CD4-positive, CD25-positive, alpha-beta regulatory T cell (primary cell): ENCODE measurements around the gene PPP1R14C. TPM values are rescaled to one million over a fixed set of nuclear protein-coding genes. Genes with fewer than 3 reads are reported as not detected.

ENCODE experiments used
- ATAC-seq, 2 donors: fragments of 150-1000 bp; cut with Tn5 transposase; one replicate each; pipeline ENCODE4 v1.10.0; 2021; ENCODE audit warnings: low read depth in 2 of 2, moderate number of reproducible peaks in 2 of 2, moderate library complexity in 1 of 2
- DNase-seq, 3 donors: peaks; one replicate each; pipeline versions ENCODE4 v3.0.0 to v3.0.0-alpha.2; 2012 to 2022; ENCODE audit warnings: mixed read lengths in 1 of 3
- H3K27ac ChIP-seq: one replicate; pipeline ENCODE4 v1.7.0; 2013; ENCODE audit warnings: mild to moderate bottlenecking, low read length; ENCODE audit not compliant: insufficient read depth, poor library complexity, severe bottlenecking
- H3K27me3 ChIP-seq: one replicate; pipeline ENCODE4 v1.7.0; 2013; ENCODE audit warnings: low read length; ENCODE audit not compliant: control insufficient read depth, insufficient read depth
- H3K36me3 ChIP-seq: one replicate; pipeline ENCODE4 v1.7.0; 2013; ENCODE audit warnings: mild to moderate bottlenecking, low read length, moderate library complexity; ENCODE audit not compliant: control insufficient read depth, insufficient read depth
- H3K4me1 ChIP-seq: 2 replicates; pipeline ENCODE4 v1.7.0; 2013; ENCODE audit warnings: mild to moderate bottlenecking, low read length; ENCODE audit not compliant: insufficient read depth, control insufficient read depth, poor library complexity, severe bottlenecking
- H3K4me3 ChIP-seq: one replicate; pipeline ENCODE4 v1.7.0; 2013; ENCODE audit warnings: low read depth, mild to moderate bottlenecking, low read length, moderate library complexity
- H3K9me3 ChIP-seq, 2 experiments: 1 replicate in 1 of 2; 2 replicates in 1 of 2; pipeline ENCODE4 v1.7.0; 2013; ENCODE audit warnings: low read length in 2 of 2, mild to moderate bottlenecking in 1 of 2, moderate library complexity in 1 of 2; ENCODE audit not compliant: control insufficient read depth in 2 of 2
- H3K27ac Mint-ChIP-seq, 3 donors: one replicate each; pipeline ENCODE4 v1.8.0; 2020 to 2022; ENCODE audit warnings: mild to moderate bottlenecking in 3 of 3, mixed read lengths in 3 of 3, moderate library complexity in 2 of 3
- H3K27me3 Mint-ChIP-seq: one replicate; pipeline ENCODE4 v1.8.0; 2022; ENCODE audit warnings: mild to moderate bottlenecking, mixed read lengths
- H3K36me3 Mint-ChIP-seq: one replicate; pipeline ENCODE4 v1.8.0; 2020; ENCODE audit warnings: mixed read lengths
- H3K4me1 Mint-ChIP-seq, 4 donors: one replicate each; pipeline ENCODE4 v1.8.0; 2020 to 2022; ENCODE audit warnings: mixed read lengths in 4 of 4, mild to moderate bottlenecking in 1 of 4
- H3K4me3 Mint-ChIP-seq, 4 donors: one replicate each; pipeline ENCODE4 v1.8.0; 2020 to 2022; ENCODE audit warnings: mild to moderate bottlenecking in 4 of 4, mixed read lengths in 4 of 4, moderate library complexity in 3 of 4
- H3K9me3 Mint-ChIP-seq, 7 donors: one replicate each; pipeline ENCODE4 v1.8.0; 2020 to 2022; ENCODE audit warnings: mixed read lengths in 7 of 7, mild to moderate bottlenecking in 3 of 7, moderate library complexity in 2 of 7
- polyA plus RNA-seq, 4 donors: library from polyadenylated mRNA; unstranded; fragments of 300-500 nt; fragmentation: Illumina TruSeq; gene quantifications; one replicate each; pipeline ENCODE4 v1.2.3, GENCODE V29; 2021
- total RNA-seq: library from RNA; stranded (reverse); gene quantifications from one replicate; pipeline ENCODE4 v1.2.3, GENCODE V29; 2022

PPP1R14C gene
- total and polyA plus RNA-seq, 5 donors from 2014 or later: not detected

GRCh38 chr6:150112233-150112632 is 30.6 kb upstream of the PPP1R14C start:
- peaks cover 0 to 2% (median 0%) of the 10 kb centered on the region in 7 donors for H3K9me3 Mint-ChIP-seq
- ATAC-seq (no peak), DNase-seq (no peak)
- Histone ChIP-seq H3K27me3 (no peaks in the 10 kb centered on the region), H3K36me3 (no peaks in the 10 kb centered on the region), H3K9me3 (no peaks in the 10 kb centered on the region), H3K4me1 (no peaks in the 10 kb centered on the region), H3K4me3 (no peak overlapping the region), H3K27ac (no peak overlapping the region)
- no peak overlapping the region for H3K4me3 Mint-ChIP-seq
- H3K27ac Mint-ChIP-seq: no peak overlapping the region
- peaks cover 4% of the 10 kb centered on the region for H3K27me3 Mint-ChIP-seq
- H3K36me3 Mint-ChIP-seq: no peaks in the 10 kb centered on the region
- H3K4me1 Mint-ChIP-seq: no peaks in the 10 kb centered on the region

GRCh38 chr6:150115769-150116168 is 27.1 kb upstream of the PPP1R14C start:
- no peaks in the 10 kb centered on the region for H3K9me3 ChIP-seq
- DNase-seq: no peak
- H3K4me3 Mint-ChIP-seq: no peak overlapping the region
- H3K27ac ChIP-seq: no peak overlapping the region
- ATAC-seq: no peak
- H3K4me3 ChIP-seq: no peak overlapping the region
- no peaks in the 10 kb centered on the region for H3K4me1 ChIP-seq
- no peak overlapping the region for H3K27ac Mint-ChIP-seq
- peaks cover 0 to 2% (median 0%) of the 10 kb centered on the region in 7 donors for H3K9me3 Mint-ChIP-seq
- peaks cover 3% of the 10 kb centered on the region for H3K27me3 ChIP-seq
- no peaks in the 10 kb centered on the region for H3K36me3 Mint-ChIP-seq
- H3K27me3 Mint-ChIP-seq: peaks cover 20% of the 10 kb centered on the region
- no peaks in the 10 kb centered on the region for H3K4me1 Mint-ChIP-seq
- no peaks in the 10 kb centered on the region for H3K36me3 ChIP-seq

- Histone ChIP-seq H3K27ac (no peak overlapping the region), H3K27me3 (peaks cover 3% of the 10 kb centered on the region), H3K9me3 (no peaks in the 10 kb centered on the region), H3K4me1 (no peaks in the 10 kb centered on the region), H3K4me3 (no peak overlapping the region), H3K36me3 (no peaks in the 10 kb centered on the region)
- Mint-ChIP-seq H3K36me3 (no peaks in the 10 kb centered on the region), H3K4me1 (no peaks in the 10 kb centered on the region), H3K27me3 (peaks cover 20% of the 10 kb centered on the region), H3K9me3 (peaks cover 0 to 2% (median 0%) of the 10 kb centered on the region in 7 donors), H3K4me3 (no peak overlapping the region), H3K27ac (no peak overlapping the region)
- DNase-seq (no peak), ATAC-seq (no peak)
Measured at GRCh38 chr6:150116200-150116800, 26.5 kb upstream of the PPP1R14C start.

- H3K9me3 Mint-ChIP-seq: peaks cover 0 to 2% (median 0%) of the 10 kb centered on the region in 7 donors
- no peak overlapping the region for H3K4me3 ChIP-seq
- DNase-seq: no peak
- peaks cover 22% of the 10 kb centered on the region for H3K27me3 Mint-ChIP-seq
- no peaks in the 10 kb centered on the region for H3K36me3 ChIP-seq
- H3K4me1 Mint-ChIP-seq: no peaks in the 10 kb centered on the region
- no peaks in the 10 kb centered on the region for H3K36me3 Mint-ChIP-seq
- no peak for ATAC-seq
- H3K4me1 ChIP-seq: no peaks in the 10 kb centered on the region
- no peak overlapping the region for H3K27ac Mint-ChIP-seq
- peaks cover 3% of the 10 kb centered on the region for H3K27me3 ChIP-seq
- H3K27ac ChIP-seq: no peak overlapping the region
- H3K4me3 Mint-ChIP-seq: no peak overlapping the region
- no peaks in the 10 kb centered on the region for H3K9me3 ChIP-seq
Measured at GRCh38 chr6:150118203-150118602, 24.6 kb upstream of the PPP1R14C start.

GRCh38 chr6:150118627-150119026 is 24.2 kb upstream of the PPP1R14C start:
- Mint-ChIP-seq H3K27me3 (peaks cover 22% of the 10 kb centered on the region), H3K36me3 (no peaks in the 10 kb centered on the region), H3K27ac (peak overlapping the region in 1 of 3 donors; percentile 43), H3K9me3 (peaks cover 0 to 2% (median 0%) of the 10 kb centered on the region in 7 donors), H3K4me1 (no peaks in the 10 kb centered on the region), H3K4me3 (no peak overlapping the region)
- no peak for ATAC-seq
- no peaks in the 10 kb centered on the region for H3K9me3 ChIP-seq
- peaks cover 3% of the 10 kb centered on the region for H3K27me3 ChIP-seq
- H3K4me3 ChIP-seq: no peak overlapping the region
- no peak overlapping the region for H3K27ac ChIP-seq
- no peaks in the 10 kb centered on the region for H3K4me1 ChIP-seq
- no peak for DNase-seq
- H3K36me3 ChIP-seq: no peaks in the 10 kb centered on the region

GRCh38 chr6:150119173-150119572 is 23.7 kb upstream of the PPP1R14C start:
- H3K4me3 Mint-ChIP-seq: no peak overlapping the region
- H3K27ac Mint-ChIP-seq: no peak overlapping the region
- no peaks in the 10 kb centered on the region for H3K36me3 Mint-ChIP-seq
- peaks cover 25% of the 10 kb centered on the region for H3K27me3 Mint-ChIP-seq
- Histone ChIP-seq H3K9me3 (no peaks in the 10 kb centered on the region), H3K36me3 (no peaks in the 10 kb centered on the region), H3K4me1 (no peaks in the 10 kb centered on the region), H3K4me3 (no peak overlapping the region), H3K27ac (no peak overlapping the region), H3K27me3 (peaks cover 3% of the 10 kb centered on the region)
- DNase-seq (no peak), ATAC-seq (no peak)
- no peaks in the 10 kb centered on the region for H3K4me1 Mint-ChIP-seq
- peaks cover 0 to 2% (median 0%) of the 10 kb centered on the region in 7 donors for H3K9me3 Mint-ChIP-seq

GRCh38 chr6:150123645-150124044 is 19.2 kb upstream of the PPP1R14C start:
- H3K36me3 Mint-ChIP-seq: no peaks in the 10 kb centered on the region

GRCh38 chr6:150124235-150124634 is 18.6 kb upstream of the PPP1R14C start:
- peak overlapping the region in 1 of 3 donors; percentile 73 for H3K27ac Mint-ChIP-seq
- DNase-seq (no peak), ATAC-seq (no peak)
- no peak overlapping the region for H3K4me3 Mint-ChIP-seq
- H3K9me3 ChIP-seq: no peaks in the 10 kb centered on the region
- H3K9me3 Mint-ChIP-seq: peaks cover 0 to 3% (median 0%) of the 10 kb centered on the region in 7 donors
- no peaks in the 10 kb centered on the region for H3K27me3 ChIP-seq
- no peaks in the 10 kb centered on the region for H3K36me3 ChIP-seq
- no peak overlapping the region for H3K27ac ChIP-seq
- H3K27me3 Mint-ChIP-seq: peaks cover 29% of the 10 kb centered on the region
- no peak overlapping the region for H3K4me3 ChIP-seq
- no peaks in the 10 kb centered on the region for H3K4me1 ChIP-seq
- H3K4me1 Mint-ChIP-seq: no peaks in the 10 kb centered on the region
- no peaks in the 10 kb centered on the region for H3K36me3 Mint-ChIP-seq

More at GRCh38 chr6:150123645-150124044, 19.2 kb upstream of the PPP1R14C start:
- Histone ChIP-seq H3K4me1 (no peaks in the 10 kb centered on the region), H3K9me3 (no peaks in the 10 kb centered on the region), H3K36me3 (no peaks in the 10 kb centered on the region), H3K27ac (no peak overlapping the region), H3K27me3 (peaks cover 3% of the 10 kb centered on the region), H3K4me3 (no peak overlapping the region)
- H3K4me1 Mint-ChIP-seq: no peaks in the 10 kb centered on the region
- no peak for DNase-seq
- no peak for ATAC-seq
- H3K9me3 Mint-ChIP-seq: peaks cover 0 to 3% (median 0%) of the 10 kb centered on the region in 7 donors
- H3K4me3 Mint-ChIP-seq: no peak overlapping the region
- H3K27ac Mint-ChIP-seq: no peak overlapping the region
- peaks cover 34% of the 10 kb centered on the region for H3K27me3 Mint-ChIP-seq
